Measurements from ENCODE around the gene CXorf65.

The CXorf65 gene

GRCh38 chrX:71106427-71106826 is at the start of gene CXorf65:
CXorf65 (minus strand) TSS chrX:71106740; CDS start chrX:71106556, 184 bp downstream.
- DNase-seq, result peak; percentile 55

DNA sequence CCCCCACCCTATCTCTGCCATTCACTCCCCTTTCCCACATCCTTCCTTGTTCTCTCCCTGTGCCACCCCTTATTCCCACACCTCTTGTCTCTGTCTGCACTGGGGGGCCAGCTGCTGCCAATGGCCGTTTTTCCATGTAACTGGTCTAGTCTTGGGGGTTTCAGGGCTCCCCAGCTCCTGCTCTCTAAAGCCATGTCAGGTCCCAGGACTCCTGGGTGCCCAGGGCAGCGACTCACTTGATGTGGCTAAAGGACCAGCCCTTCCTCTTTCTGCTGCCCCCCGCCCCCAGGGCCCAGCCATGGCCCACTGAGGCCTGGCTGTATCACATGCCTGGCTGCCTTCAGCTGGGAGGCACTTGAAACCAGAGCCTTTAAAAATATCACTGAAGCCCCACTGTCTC is 48.1 kb upstream of the CXorf65 start:
- no peak for DNase-seq

DNA sequence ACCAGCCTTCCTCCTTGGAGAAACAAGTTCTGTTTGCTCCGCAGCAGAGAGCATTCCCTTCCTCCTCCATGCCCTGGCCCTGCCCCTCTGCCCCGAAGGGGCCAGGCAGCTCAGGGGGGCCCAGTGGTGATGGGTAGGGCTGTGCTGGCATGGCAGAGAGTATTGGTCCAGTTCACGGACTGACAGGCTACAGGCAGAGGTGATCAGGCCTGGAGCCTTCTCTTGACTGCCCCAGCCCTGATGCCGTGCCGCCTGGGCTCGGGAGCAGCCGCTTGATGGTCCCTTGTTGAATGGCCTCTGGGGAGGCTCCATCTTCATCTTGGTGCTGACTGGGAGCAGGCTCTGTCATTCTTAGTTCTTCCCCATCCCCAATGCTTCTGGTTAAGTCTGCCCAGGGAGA is 47.7 kb upstream of the CXorf65 start:
- DNase-seq, result no peak

- DNase-seq, result no peak
These were observed 44.8 kb upstream of the CXorf65 start for GRCh38 chrX:71151366-71151765.

DNA sequence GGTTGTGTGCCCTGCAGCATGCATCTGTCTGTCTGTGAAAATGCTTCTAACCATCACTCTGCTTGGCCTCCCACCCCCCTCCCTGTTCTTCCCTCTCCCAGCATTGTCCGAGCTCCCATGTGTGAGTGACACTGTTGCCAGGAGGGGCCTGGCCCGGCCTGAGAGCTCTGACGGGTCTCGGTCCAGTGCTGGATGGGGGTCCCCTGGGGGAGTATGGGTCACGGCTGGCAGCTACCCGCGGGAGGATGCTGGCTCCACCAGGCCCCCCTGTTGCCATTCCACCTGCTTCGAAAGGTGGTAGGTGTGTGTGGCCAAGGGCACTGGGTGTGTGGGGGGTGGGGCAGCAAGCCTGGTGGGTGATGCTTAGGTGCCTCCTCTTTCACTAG is 41.7 kb upstream of the CXorf65 start:
- no peak for DNase-seq

DNA sequence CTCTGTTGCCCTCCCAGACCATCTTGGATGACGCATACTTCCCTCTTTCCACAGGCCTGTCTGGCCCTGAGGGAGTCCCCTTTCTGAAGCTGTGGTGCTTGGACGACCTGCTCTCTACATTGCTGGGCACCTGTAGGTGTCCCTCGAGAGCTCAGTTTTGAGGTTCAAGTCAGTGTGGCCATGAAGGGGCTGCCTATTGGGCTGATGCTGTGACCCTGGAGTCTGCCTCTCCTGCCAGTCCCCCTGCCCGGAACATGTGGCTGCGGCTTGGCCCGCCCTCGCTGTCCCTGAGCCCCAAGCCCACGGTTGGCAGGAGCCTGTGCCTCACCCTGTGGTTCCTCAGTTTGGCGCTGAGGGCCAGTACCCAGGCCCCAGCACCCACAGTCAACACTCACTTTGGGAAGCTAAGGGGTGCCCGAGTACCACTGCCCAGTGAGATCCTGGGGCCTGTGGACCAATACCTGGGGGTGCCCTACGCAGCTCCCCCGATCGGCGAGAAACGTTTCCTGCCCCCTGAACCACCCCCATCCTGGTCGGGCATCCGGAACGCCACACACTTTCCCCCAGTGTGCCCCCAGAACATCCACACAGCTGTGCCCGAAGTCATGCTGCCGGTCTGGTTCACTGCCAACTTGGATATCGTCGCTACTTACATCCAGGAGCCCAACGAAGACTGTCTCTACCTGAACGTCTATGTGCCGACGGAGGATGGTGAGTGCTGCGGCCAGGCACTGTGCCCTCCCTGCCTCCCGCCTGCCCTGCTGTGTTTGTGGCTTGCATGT is 41.1 kb upstream of the CXorf65 start:
- DNase-seq, result no peak

- no peak for DNase-seq
These were observed 38.1 kb upstream of the CXorf65 start, which contains the start of gene NLGN3 for GRCh38 chrX:71144651-71145050. NLGN3 (plus strand) TSS chrX:71144841; CDS start chrX:71147750, 2,909 bp downstream.

GRCh38 chrX:71143508-71143907 is 37.0 kb upstream of the CXorf65 start:
- DNase-seq, result no peak

DNA sequence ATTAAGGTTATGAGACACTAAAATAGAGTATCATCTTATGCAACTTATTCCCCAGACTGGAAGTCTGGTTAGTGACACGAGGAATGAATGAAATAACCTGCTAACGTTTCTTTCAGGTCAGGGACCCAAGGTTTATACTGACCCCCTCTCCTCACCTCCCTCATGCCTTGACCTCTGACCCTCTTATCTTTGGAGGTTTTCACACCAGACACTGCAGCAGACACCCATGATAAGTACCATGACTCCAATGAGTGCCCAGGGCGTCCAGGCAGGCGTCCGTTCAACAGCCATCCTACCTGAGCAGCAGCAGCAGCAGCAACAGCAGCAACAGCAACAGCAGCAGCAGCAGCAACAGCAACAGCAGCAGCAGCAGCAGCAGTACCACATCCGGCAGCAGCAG is 33.9 kb upstream of the CXorf65 start:
- no peak for DNase-seq

DNA sequence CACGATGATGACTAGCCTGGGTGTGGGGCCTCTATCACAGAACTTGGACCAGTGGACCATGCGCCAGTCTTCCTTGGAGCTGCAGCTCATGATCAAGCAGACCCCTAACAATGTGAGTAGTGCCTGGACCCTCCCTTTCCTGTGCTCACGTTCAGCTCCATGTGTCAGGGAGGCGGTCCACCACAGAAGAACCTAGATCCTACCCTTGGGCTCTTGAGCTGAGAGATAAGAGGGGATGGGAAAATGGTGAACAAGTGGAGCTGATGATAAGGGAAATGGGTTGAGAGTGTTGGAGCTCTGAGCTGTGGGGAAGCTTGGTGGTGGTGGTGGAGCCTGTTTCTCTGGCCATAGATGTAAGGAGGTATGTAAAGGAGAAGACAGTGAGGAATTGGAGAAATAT is 25.0 kb upstream of the CXorf65 start:
- DNase-seq, result no peak

DNA sequence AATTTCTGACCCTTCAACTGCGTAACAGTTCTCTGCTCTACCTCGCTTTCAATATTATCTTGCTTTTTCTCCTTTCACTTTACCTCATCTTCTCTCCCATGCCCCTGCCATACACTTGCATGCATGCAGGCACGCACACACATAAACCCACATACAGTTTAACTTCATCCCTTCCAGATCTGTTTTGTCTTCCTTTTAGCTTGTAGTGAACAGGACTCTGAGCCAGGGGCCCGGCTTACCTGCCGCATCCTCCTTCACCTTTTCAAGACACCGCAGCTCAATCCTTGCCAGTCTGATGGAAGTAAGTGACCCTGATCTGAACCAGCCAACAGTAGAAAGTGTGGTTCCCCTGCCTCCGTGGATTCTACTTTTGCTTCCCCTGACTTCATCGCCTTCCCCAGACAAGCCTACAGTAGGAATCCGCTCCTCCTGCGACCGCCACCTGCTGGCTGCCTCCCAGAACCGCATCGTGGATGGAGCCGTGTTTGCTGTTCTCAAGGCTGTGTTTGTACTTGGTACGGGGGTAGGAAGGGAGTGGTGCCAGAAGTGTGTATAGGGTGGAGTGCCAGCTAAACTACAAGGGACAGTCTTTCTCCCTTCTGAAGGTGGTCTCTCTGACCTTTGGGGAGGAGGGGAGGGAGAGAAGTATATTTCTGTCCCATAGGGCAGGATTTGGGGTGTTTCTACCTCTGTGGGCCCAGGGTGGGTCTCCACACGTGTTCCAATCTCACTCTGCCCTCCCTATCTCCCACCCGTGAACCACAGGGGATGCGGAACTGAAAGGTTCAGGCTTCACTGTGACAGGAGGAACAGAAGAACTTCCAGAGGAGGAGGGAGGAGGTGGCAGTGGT is 22.6 kb upstream of the CXorf65 start:
- peak; percentile 72 for DNase-seq

GRCh38 chrX:71128166-71128833 is 21.8 kb upstream of the CXorf65 start:
- no peak for DNase-seq

DNA sequence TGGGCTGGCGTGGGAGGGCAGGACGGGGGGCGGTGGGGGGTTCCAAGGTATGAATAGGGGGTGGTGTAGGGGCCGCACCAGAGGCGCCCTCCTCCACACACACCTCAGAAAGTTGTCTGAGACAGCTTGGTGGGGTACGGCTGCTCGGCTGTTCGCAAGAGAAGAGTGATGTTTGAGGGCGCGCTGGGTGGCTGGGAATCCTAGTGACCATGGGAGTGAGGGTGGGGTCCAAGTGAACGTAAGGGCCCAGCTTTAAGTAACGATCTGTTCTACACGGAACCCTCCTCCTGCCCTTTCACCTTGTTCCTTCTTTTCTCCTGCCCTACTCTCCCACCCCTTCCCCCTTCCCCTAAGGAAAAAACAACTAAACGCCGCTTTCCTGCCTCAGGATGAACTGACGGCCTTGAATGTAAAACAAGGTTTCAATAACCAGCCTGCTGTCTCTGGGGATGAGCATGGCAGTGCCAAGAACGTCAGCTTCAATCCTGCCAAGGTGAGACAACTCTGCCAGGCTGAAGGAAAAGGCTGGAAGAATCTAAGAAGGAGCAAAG is 12.5 kb upstream of the CXorf65 start:
- no peak for DNase-seq

GRCh38 chrX:71118032-71118984 is 11.8 kb upstream of the CXorf65 start, which contains the start of gene MED12:
MED12 (plus strand) TSS chrX:71118596; CDS start chrX:71118755, 159 bp downstream.
- DNase-seq, result peak; percentile 76

GRCh38 chrX:71117358-71117757 is 10.8 kb upstream of the CXorf65 start:
- no peak for DNase-seq

DNA sequence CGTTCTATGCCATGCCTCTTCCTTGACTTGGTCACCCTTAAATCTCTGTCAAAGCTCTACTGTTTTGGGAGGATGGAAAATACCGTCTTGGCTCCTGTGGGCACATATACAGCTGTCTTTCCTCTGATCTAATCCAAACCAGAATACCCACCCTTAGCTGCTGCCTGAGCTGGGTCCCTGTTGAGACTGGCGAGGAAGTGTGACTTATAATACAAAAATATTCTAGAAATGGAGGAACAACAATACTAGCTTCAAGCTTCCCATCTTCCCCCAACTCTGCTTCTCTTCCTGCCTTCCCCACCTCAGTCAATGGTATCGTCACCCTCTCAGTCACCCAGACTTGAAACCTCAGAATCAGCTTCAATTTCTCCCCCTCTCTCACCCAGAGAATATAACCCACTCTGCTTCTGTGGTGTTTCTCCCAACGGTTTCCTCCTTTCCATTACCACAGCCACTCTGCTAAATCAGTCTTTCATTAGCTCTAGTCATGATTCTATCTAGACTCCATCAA is 5.4 kb upstream of the CXorf65 start:
- peak; percentile 54 for DNase-seq

- DNase-seq, result peak; percentile 92
These were observed 4.8 kb upstream of the CXorf65 start, which contains the start of gene IL2RG for GRCh38 chrX:71111141-71111843. IL2RG (minus strand) TSS chrX:71111577; CDS start chrX:71111539, 38 bp downstream.

- no peak for DNase-seq
These were observed 2.5 kb upstream of the CXorf65 start for GRCh38 chrX:71109051-71109450.

- no peak for DNase-seq
These were observed 1.3 kb upstream of the CXorf65 start for GRCh38 chrX:71107762-71108360.

- no peak for DNase-seq
These were observed 705 bp upstream of the CXorf65 start for GRCh38 chrX:71107245-71107644.

Data from CD4-positive, alpha-beta T cell treated with Interleukin-4 for 4 hours (primary cell).